Parathyroid adenoma (tissue), 2 donors: ENCODE measurements around the gene ACSM4.
"Not testable (repeated sequence)": the region's sequence is repeated elsewhere in the genome, so short reads cannot be mapped to it uniquely, and the experiment has no call there.

ENCODE experiments used
- H2AFZ ChIP-seq: fragments of 300-600 bp; sonication (generic); one replicate; pipeline ENCODE4 v1.7.0; 2017; ENCODE audit warnings: antibody characterized with exemption, mild to moderate bottlenecking
- H3K27ac ChIP-seq: fragments of 300-600 bp; sonication (generic); one replicate; pipeline ENCODE4 v1.7.0; 2017
- H3K27me3 ChIP-seq: fragments of 300-600 bp; sonication (generic); one replicate; pipeline ENCODE4 v1.7.0; 2017; ENCODE audit warnings: low read length; ENCODE audit not compliant: control insufficient read depth, insufficient read depth
- H3K36me3 ChIP-seq: fragments of 300-600 bp; sonication (generic); one replicate; pipeline ENCODE4 v1.7.0; 2017; ENCODE audit warnings: low read length; ENCODE audit not compliant: control insufficient read depth, insufficient read depth
- H3K4me1 ChIP-seq: fragments of 300-600 bp; sonication (generic); one replicate; pipeline ENCODE4 v1.7.0; 2017; ENCODE audit warnings: control low read depth
- H3K4me2 ChIP-seq: fragments of 300-600 bp; sonication (generic); one replicate; pipeline ENCODE4 v1.7.0; 2017; ENCODE audit warnings: low read length
- H3K4me3 ChIP-seq: fragments of 300-600 bp; sonication (generic); one replicate; pipeline ENCODE4 v1.7.0; 2017; ENCODE audit warnings: low read depth, low read length
- H3K79me2 ChIP-seq: fragments of 300-600 bp; sonication (generic); one replicate; pipeline ENCODE4 v1.7.0; 2017; ENCODE audit warnings: control low read depth
- H3K9ac ChIP-seq: fragments of 300-600 bp; sonication (generic); one replicate; pipeline ENCODE4 v1.7.0; 2017; ENCODE audit warnings: mild to moderate bottlenecking
- H3K9me3 ChIP-seq: fragments of 300-600 bp; sonication (generic); one replicate; pipeline ENCODE4 v1.7.0; 2017; ENCODE audit warnings: low read length; ENCODE audit not compliant: control insufficient read depth
- TF ChIP-seq, protein P1 (sequence below): fragments of 300-600 bp; sonication (generic); IDR thresholded peaks from one replicate; pipeline ENCODE4 v1.7.0; 2017; ENCODE audit warnings: antibody characterized with exemption, mild to moderate bottlenecking
- donor health status: primary hyperparathyroidism.

ACSM4 gene

DNA sequence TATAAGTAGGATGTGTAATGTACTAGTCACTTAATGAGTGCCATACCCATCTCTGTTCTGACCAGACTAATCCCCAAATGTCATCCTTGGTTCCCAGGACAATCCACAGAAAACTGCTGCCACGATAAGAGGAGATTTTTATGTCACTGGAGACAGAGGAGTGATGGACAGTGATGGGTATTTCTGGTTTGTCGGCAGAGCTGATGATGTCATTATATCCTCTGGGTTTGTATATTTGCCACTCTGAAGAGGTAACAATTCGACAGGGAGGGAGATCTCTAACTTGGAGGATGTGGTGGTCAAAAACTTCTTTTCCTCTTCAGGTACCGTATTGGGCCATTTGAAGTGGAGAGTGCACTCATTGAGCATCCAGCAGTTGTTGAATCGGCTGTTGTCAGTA, 20.3 kb downstream of the ACSM4 start:
- no peak overlapping the region for H2AFZ ChIP-seq
- H3K4me1 ChIP-seq = no peaks in the 10 kb centered on the region
- no peaks in the 10 kb centered on the region for H3K79me2 ChIP-seq
- TF ChIP-seq, protein P1, sequence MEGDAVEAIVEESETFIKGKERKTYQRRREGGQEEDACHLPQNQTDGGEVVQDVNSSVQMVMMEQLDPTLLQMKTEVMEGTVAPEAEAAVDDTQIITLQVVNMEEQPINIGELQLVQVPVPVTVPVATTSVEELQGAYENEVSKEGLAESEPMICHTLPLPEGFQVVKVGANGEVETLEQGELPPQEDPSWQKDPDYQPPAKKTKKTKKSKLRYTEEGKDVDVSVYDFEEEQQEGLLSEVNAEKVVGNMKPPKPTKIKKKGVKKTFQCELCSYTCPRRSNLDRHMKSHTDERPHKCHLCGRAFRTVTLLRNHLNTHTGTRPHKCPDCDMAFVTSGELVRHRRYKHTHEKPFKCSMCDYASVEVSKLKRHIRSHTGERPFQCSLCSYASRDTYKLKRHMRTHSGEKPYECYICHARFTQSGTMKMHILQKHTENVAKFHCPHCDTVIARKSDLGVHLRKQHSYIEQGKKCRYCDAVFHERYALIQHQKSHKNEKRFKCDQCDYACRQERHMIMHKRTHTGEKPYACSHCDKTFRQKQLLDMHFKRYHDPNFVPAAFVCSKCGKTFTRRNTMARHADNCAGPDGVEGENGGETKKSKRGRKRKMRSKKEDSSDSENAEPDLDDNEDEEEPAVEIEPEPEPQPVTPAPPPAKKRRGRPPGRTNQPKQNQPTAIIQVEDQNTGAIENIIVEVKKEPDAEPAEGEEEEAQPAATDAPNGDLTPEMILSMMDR = no peak
- H3K9ac ChIP-seq = no peak overlapping the region
- no peaks in the 10 kb centered on the region for H3K36me3 ChIP-seq
- H3K4me2 ChIP-seq = no peak overlapping the region
- no peak overlapping the region for H3K27ac ChIP-seq
- H3K27me3 ChIP-seq = no peaks in the 10 kb centered on the region
- no peaks in the 10 kb centered on the region for H3K9me3 ChIP-seq
- H3K4me3 ChIP-seq = no peak overlapping the region

DNA sequence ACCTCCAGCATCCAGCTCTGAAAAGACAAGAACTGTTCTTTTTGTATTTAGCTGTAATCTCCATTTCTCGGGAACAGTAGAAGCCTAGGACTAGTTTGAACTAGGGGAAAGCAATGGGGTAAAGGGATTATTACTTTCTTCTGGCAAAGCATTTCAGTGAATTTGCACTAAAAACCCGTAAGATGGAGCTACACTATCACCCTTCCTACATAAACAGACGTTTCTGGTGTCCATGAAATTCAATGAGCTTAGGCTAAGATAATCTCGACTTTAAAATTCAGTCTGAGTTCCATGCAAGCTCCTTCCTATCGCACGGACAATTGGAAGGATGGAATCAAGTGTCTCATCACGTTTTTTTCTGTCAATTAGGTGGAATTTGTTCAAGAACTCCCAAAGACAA, 24.0 kb downstream of the ACSM4 start:
- no peaks in the 10 kb centered on the region for H3K36me3 ChIP-seq
- H3K4me1 ChIP-seq = no peaks in the 10 kb centered on the region
- no peak overlapping the region for H3K9ac ChIP-seq
- H3K27ac ChIP-seq = no peak overlapping the region
- TF ChIP-seq, protein P1 = no peak
- H2AFZ ChIP-seq = no peak overlapping the region
- no peak overlapping the region for H3K4me3 ChIP-seq
- no peak overlapping the region for H3K4me2 ChIP-seq
- no peaks in the 10 kb centered on the region for H3K9me3 ChIP-seq
- no peaks in the 10 kb centered on the region for H3K27me3 ChIP-seq
- H3K79me2 ChIP-seq = no peaks in the 10 kb centered on the region

DNA sequence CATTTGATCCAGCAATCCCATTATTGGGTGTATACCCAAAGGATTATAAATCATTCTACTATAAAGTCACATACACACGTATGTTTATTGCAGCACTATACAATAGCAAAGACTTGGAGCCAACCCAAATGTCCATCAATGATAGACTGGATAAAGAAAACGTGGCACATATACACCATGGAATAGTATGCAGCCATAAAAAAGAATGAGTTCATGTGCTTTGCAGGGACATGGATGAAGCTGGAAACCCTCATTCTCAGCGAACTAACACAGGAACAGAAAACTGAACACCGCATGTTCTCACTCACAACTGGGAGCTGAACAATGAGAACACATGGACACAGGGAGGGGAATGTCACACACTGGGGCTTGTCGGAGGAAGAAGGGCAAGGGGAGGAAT, 33.9 kb downstream of the ACSM4 start:
- H3K27ac ChIP-seq, H3K27me3 ChIP-seq, H3K36me3 ChIP-seq, H3K4me2 ChIP-seq, H3K79me2 ChIP-seq, H2AFZ ChIP-seq, H3K9ac ChIP-seq, H3K9me3 ChIP-seq, H3K4me3 ChIP-seq, H3K4me1 ChIP-seq: not testable (repeated sequence)

DNA sequence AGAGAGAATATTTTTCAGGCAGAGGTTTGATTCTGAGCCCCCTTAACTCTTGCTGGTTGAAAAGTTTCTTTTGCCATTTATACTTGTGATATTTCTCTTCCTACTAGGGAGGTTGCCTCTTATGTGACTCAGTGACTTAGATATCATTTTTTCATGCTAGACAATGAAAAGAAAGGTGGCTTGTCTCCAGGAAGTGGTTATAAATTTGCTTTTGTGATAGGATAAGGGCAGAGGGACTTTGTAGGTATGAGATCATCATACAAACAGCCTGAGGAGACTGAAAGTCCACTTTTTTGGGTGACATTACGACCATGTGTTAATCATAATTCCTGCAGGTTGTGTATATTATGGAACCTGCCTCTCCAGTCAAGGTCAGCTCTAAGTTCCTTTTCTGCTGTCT, 35.8 kb downstream of the ACSM4 start:
- H3K4me2 ChIP-seq = no peak overlapping the region
- H3K4me1 ChIP-seq = no peaks in the 10 kb centered on the region
- TF ChIP-seq, protein P1 = no peak
- H3K27ac ChIP-seq = no peak overlapping the region
- H3K36me3 ChIP-seq = no peaks in the 10 kb centered on the region
- no peak overlapping the region for H2AFZ ChIP-seq
- no peak overlapping the region for H3K4me3 ChIP-seq
- H3K27me3 ChIP-seq = no peaks in the 10 kb centered on the region
- no peaks in the 10 kb centered on the region for H3K79me2 ChIP-seq
- H3K9me3 ChIP-seq = no peaks in the 10 kb centered on the region
- no peak overlapping the region for H3K9ac ChIP-seq

DNA sequence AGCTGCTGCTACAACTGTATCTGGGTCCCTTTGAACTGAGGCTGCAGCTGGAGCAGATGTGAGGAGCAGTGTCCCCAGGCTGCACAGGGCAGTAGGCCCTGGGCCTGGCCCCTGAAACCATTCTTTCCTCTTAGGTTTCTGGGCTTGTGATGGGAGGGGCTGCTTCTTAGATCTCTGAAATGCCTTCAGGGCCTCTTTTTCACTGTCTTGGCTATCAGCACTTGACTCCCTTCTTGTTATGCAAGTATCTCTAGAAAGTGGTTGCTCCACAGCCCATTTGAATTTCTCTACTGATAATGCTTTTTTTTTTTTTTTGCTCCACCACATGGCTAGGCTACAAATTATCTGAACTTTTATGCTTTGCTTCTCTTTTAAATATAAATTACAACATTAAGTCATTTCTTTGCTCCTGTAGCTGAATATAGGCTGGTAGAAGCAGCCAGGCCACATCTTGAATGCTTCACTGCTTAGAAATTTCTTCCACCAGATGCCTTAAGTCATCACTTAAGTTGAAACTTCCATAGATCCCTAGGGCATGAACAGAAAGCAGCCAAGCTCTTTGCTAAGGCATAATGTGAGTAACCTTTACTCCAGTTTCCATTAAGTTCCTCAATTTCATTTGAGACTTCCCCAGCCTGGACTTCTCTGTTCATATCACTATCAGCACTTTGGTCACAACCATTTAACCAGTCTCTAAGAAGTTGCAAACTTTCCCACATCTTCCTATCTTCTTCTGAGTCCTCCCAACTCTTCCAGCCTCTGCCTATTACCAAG, 41.1 kb downstream of the ACSM4 start:
- TF ChIP-seq, protein P1 = no peak
- Histone ChIP-seq H3K4me2 (no peak overlapping the region), H3K27ac (no peak overlapping the region), H3K9me3 (no peaks in the 10 kb centered on the region), H2AFZ (no peak overlapping the region), H3K4me1 (no peaks in the 10 kb centered on the region), H3K79me2 (no peaks in the 10 kb centered on the region), H3K36me3 (no peaks in the 10 kb centered on the region), H3K27me3 (no peaks in the 10 kb centered on the region), H3K9ac (no peak overlapping the region), H3K4me3 (no peak overlapping the region)
